WTC11 (cell line): ENCODE data around the gene KDM4C. TPM values are rescaled to one million over a fixed set of nuclear protein-coding genes. Genes with fewer than 3 reads are reported as not detected.

Source experiments
- ATAC-seq: fragments of 200-7000 bp; cut with Tn5 transposase; 2 replicates; pipeline ENCODE4 v1.10.0; 2021; ENCODE audit warnings: mild to moderate bottlenecking, moderate library complexity
- CTCF ChIA-PET: fragments of 300-600 bp; sonication (Branson Sonifier 250); formaldehyde crosslinking; loops from one replicate; lab custom pipeline; 2021; ENCODE audit warnings: antibody characterized with exemption; lab: Charles Lee
- POLR2A ChIA-PET: fragments of 350-600 bp; sonication (Branson Sonifier 250); formaldehyde crosslinking; loops from one replicate; lab custom pipeline; 2021; ENCODE audit warnings: antibody characterized with exemption; lab: Charles Lee
- DNase-seq: peaks from one replicate; pipeline ENCODE4 v3.0.0; 2021; ENCODE audit warnings: low spot score
- H3K27ac Mint-ChIP-seq: 2 replicates; pipeline ENCODE4 v1.8.0; 2021; ENCODE audit warnings: mixed read lengths
- H3K27me3 Mint-ChIP-seq: 2 replicates; pipeline ENCODE4 v1.8.0; 2021; ENCODE audit warnings: low read depth, mild to moderate bottlenecking, moderate library complexity, mixed read lengths
- H3K36me3 Mint-ChIP-seq: 2 replicates; pipeline ENCODE4 v1.8.0; 2021; ENCODE audit warnings: mixed read lengths
- H3K4me1 Mint-ChIP-seq: 2 replicates; pipeline ENCODE4 v1.8.0; 2022; ENCODE audit warnings: mixed read lengths
- H3K4me3 Mint-ChIP-seq: 2 replicates; pipeline ENCODE4 v1.8.0; 2021; ENCODE audit warnings: mild to moderate bottlenecking, moderate library complexity, mixed read lengths
- H3K9me3 Mint-ChIP-seq: 2 replicates; pipeline ENCODE4 v1.8.0; 2021; ENCODE audit warnings: mixed read lengths
- ARID4B ChIP-seq: sonication (generic); formaldehyde crosslinking; IDR thresholded peaks from 2 replicates; pipeline ENCODE4 v1.8.0; 2023; ENCODE audit warnings: missing genetic modification reagents, mild to moderate bottlenecking, borderline replicate concordance
- CTCF ChIP-seq: fragments of 200-600 bp; IDR thresholded peaks from 2 replicates; pipeline ENCODE4 v1.8.0; 2022; ENCODE audit warnings: antibody characterized with exemption
- E2F4 ChIP-seq: sonication (generic); formaldehyde crosslinking; IDR thresholded peaks from 2 replicates; pipeline ENCODE4 v1.8.1; 2022; ENCODE audit warnings: low read depth, mild to moderate bottlenecking, moderate library complexity, missing genetic modification reagents, borderline replicate concordance
- FOXK1 ChIP-seq: sonication (generic); formaldehyde crosslinking; IDR thresholded peaks from 2 replicates; pipeline ENCODE4 v1.8.0; 2022; ENCODE audit warnings: mild to moderate bottlenecking, moderate library complexity, missing genetic modification reagents
- GTF2I ChIP-seq: fragments of 250-450 bp; sonication (Bioruptor Pico); conservative IDR thresholded peaks from 2 replicates; pipeline ENCODE4 v1.4.0; 2021; ENCODE audit warnings: mild to moderate bottlenecking
- HMGXB4 ChIP-seq: sonication (generic); formaldehyde crosslinking; IDR thresholded peaks from 2 replicates; pipeline ENCODE4 v1.8.1; 2023; ENCODE audit warnings: mild to moderate bottlenecking, moderate library complexity, missing genetic modification reagents
- JAZF1 ChIP-seq: fragments of 250-450 bp; sonication (Bioruptor Pico); IDR thresholded peaks from 2 replicates; pipeline ENCODE4 v1.9.0; 2021; ENCODE audit warnings: moderate library complexity, mild to moderate bottlenecking, inconsistent platforms
- NR1H2 ChIP-seq: sonication (generic); formaldehyde crosslinking; IDR thresholded peaks from 2 replicates; pipeline ENCODE4 v1.9.0; 2021; ENCODE audit warnings: mild to moderate bottlenecking, moderate library complexity, missing genetic modification reagents
- NR3C1 ChIP-seq: sonication (generic); formaldehyde crosslinking; conservative IDR thresholded peaks from 2 replicates; pipeline ENCODE4 v1.8.1; 2023; ENCODE audit warnings: low read depth, mild to moderate bottlenecking, missing genetic modification reagents
- OVOL2 ChIP-seq: fragments of 250-450 bp; sonication (Bioruptor Pico); IDR thresholded peaks from 2 replicates; pipeline ENCODE4 v1.9.0; 2021; ENCODE audit warnings: mild to moderate bottlenecking, borderline replicate concordance
- STAT6 ChIP-seq: sonication (generic); formaldehyde crosslinking; conservative IDR thresholded peaks from 2 replicates; pipeline ENCODE4 v1.8.1; 2023; ENCODE audit warnings: mild to moderate bottlenecking, low read depth, missing genetic modification reagents, moderate library complexity
- TP53 ChIP-seq: sonication (generic); formaldehyde crosslinking; IDR thresholded peaks from 2 replicates; pipeline ENCODE4 v1.8.1; 2023; ENCODE audit warnings: mild to moderate bottlenecking, missing genetic modification reagents
- ZNF138 ChIP-seq: sonication (generic); formaldehyde crosslinking; conservative IDR thresholded peaks from 2 replicates; pipeline ENCODE4 v1.8.1; 2022; ENCODE audit warnings: mild to moderate bottlenecking, moderate library complexity, missing genetic modification reagents
- ZNF219 ChIP-seq: sonication (generic); formaldehyde crosslinking; IDR thresholded peaks from 2 replicates; pipeline ENCODE4 v1.8.0; 2023; ENCODE audit warnings: missing genetic modification reagents, mild to moderate bottlenecking, borderline replicate concordance
- ZNF281 ChIP-seq: sonication (generic); formaldehyde crosslinking; IDR thresholded peaks from 2 replicates; pipeline ENCODE4 v1.8.0; 2023; ENCODE audit warnings: mild to moderate bottlenecking, missing genetic modification reagents
- ZNF671 ChIP-seq: fragments of 250-450 bp; sonication (Bioruptor Pico); IDR thresholded peaks from 2 replicates; pipeline ENCODE4 v1.8.0; 2021; ENCODE audit warnings: mild to moderate bottlenecking
- total RNA-seq: library from RNA; stranded (reverse); gene quantifications from 3 replicates; pipeline ENCODE4 v1.2.3, GENCODE V29; 2021

The KDM4C gene
- total RNA-seq, 1 experiment from 2014 or later: 29.2 TPM

GRCh38 chr9:7185612-7186011, 427.8 kb downstream of the KDM4C start (continued):
- no peak for TF ChIP-seq NR1H2 (CRISPR knock-in tag)
- no peak for TF ChIP-seq FOXK1 (CRISPR knock-in tag)
- no peak for TF ChIP-seq HMGXB4 (CRISPR knock-in tag)

- ChIA-PET POLR2A (no interaction called here), CTCF (interaction anchor here (0.9 to 2.2 kb wide), 15 partner anchors 12 to 442 kb away, joined by 3 to 13 read pairs (median 5); no protein-coding TSS in a partner anchor)
- no peak overlapping the region for H3K27ac Mint-ChIP-seq
- no peak overlapping the region for H3K4me3 Mint-ChIP-seq
- H3K4me1 Mint-ChIP-seq: peaks cover 11% of the 10 kb centered on the region
- DNase-seq (peak; percentile 46), ATAC-seq (peak; percentile 80)
- H3K9me3 Mint-ChIP-seq: peaks cover 55% of the 10 kb centered on the region
- H3K36me3 Mint-ChIP-seq: peaks cover 58% of the 10 kb centered on the region
- TF ChIP-seq ZNF138 (CRISPR knock-in tag) (0 out of 2 replicates have a peak, but pooled peaks have one; percentile 43), CTCF (peak; percentile 82), ZNF219 (CRISPR knock-in tag) (no peak)
- H3K27me3 Mint-ChIP-seq: peaks cover 4% of the 10 kb centered on the region; the same call in 1 of the 2 replicates
Observed at GRCh38 chr9:7186175-7186574, 428.4 kb downstream of the KDM4C start.

- Mint-ChIP-seq H3K27me3 (peaks cover 4% of the 10 kb centered on the region; the same call in 1 of the 2 replicates), H3K27ac (no peak overlapping the region), H3K9me3 (peaks cover 37% of the 10 kb centered on the region), H3K4me3 (no peak overlapping the region), H3K4me1 (no peaks in the 10 kb centered on the region), H3K36me3 (peaks cover 30% of the 10 kb centered on the region)
- ChIA-PET CTCF (interaction anchor here (1.4 kb wide), 1 partner anchor 42 kb away, joined by 5 read pairs; no protein-coding TSS in a partner anchor), POLR2A (no interaction called here)
- no peak for DNase-seq
- TF ChIP-seq E2F4 (no peak), ZNF281 (CRISPR knock-in tag) (no peak), TP53 (CRISPR knock-in tag) (no peak), GTF2I (CRISPR knock-in tag) (no peak), ZNF219 (CRISPR knock-in tag) (no peak), JAZF1 (no peak), STAT6 (CRISPR knock-in tag) (no peak), ARID4B (CRISPR knock-in tag) (no peak), ZNF671 (CRISPR knock-in tag) (no peak), NR3C1 (CRISPR knock-in tag) (no peak), OVOL2 (CRISPR knock-in tag) (no peak)
- TF ChIP-seq, all 79 proteins: peak for 0
- no peak for ATAC-seq
Observed at GRCh38 chr9:7192266-7192665, 434.5 kb downstream of the KDM4C start.
